Left hindlimb (tissue), 1 donor: ENCODE data around the gene CFH.
A peak's percentile ranks its signal among the peaks of the same experiment; 100 is the strongest.
"Not testable (repeated sequence)": the region's sequence is repeated elsewhere in the genome, so short reads cannot be mapped to it uniquely, and the experiment has no call there.

Experiments used
- DNase-seq: peaks from one replicate; pipeline ENCODE4 v3.0.0-alpha.2; 2018

CFH gene

DNA sequence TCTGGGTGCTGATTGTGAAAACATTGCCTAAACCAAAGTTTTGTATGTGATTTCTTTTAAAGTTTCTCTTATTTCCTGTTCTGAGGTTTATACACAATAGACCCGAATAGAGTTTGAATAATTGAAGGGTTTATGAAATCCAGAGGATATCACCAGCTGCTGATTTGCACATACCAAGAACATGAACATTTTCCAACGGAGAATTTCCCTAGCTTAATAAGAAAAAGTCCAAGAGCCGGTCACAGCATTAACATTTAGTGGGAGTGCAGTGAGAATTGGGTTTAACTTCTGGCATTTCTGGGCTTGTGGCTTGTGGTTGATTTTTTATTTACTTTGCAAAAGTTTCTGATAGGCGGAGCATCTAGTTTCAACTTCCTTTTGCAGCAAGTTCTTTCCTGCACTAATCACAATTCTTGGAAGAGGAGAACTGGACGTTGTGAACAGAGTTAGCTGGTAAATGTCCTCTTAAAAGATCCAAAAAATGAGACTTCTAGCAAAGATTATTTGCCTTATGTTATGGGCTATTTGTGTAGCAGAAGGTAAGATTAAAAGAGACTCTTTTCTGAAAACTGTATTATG, at the start of gene CFH:
Gene CFH, plus strand, starts transcription at position 407 of the 579 bp plus-strand sequence. Its CDS starts 75 bp downstream, at position 482.
- DNase-seq, result no peak

GRCh38 chr1:196603651-196604050, 48.2 kb upstream of the CFH start:
- no peak for DNase-seq

- DNase-seq, result no peak
These were observed 43.9 kb upstream of the CFH start for GRCh38 chr1:196607981-196608380.

GRCh38 chr1:196608390-196609369, 43.2 kb upstream of the CFH start, which contains the start of gene KCNT2:
TSS of gene KCNT2 (minus strand) at chr1:196608440. CDS start at chr1:196608309, 131 bp downstream.
- DNase-seq, result peak; percentile 89

DNA sequence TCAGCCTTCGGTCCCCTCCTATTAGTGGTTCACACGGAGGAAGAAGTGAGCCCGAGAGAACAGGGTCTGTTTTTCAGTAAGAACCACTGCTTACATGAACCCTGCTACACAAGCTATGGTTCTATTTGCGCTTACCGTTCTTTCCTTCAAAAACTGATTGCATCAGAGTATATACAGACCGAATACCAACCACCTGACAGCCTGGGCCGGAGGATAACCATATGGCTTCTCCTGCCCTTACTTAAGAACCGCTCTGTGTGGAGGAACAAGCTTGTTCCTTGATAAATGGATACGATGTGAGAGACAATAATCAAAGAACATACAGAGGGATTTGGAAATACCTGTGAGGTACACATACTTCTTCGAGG, 42.5 kb upstream of the CFH start:
- DNase-seq, result no peak

- no peak for DNase-seq
These were observed 40.0 kb upstream of the CFH start for GRCh38 chr1:196611873-196612272.

- DNase-seq, result no peak
These were observed 32.1 kb upstream of the CFH start for GRCh38 chr1:196619721-196620120.

DNA sequence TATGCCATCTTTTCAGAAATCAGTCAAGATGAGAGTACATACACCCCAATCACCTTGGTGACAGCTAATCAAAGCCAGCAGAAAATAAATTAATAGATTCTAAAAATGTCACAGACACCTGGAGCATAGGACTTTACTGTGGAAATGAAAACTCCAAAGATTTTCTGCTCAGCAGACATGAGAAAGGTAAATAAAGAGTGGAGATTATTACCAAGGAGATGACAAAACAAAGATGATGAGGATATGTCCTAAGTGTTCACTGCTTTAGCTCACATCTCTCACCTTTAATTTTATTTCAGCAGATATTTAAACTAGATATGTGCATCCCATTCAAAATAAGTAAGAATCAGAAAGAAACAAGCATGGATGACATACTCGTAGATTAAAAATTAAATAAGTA, 28.8 kb upstream of the CFH start:
- DNase-seq, result no peak

- no peak for DNase-seq
These were observed 23.0 kb upstream of the CFH start for GRCh38 chr1:196628838-196629237.

DNA sequence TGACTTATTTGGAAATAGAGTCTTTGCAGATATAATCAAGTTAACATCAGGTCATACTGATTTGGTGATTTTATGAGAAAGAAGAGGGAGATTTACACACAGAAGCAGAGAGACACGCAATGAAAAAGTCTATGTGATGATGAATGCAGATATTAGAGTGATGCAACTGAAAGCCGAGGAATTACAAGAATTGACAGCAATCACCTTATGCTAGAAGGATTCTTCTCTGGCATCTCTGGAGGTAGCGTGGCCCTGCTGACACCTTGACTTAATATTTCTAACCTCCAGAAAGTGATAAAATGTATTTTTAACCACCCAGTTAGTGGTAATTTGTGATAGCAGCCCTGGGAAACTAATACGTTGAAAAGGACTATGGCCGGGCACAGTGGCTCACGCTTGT, 14.2 kb upstream of the CFH start:
- no peak for DNase-seq

- no peak for DNase-seq
These were observed 13.4 kb upstream of the CFH start for GRCh38 chr1:196638466-196638865.

DNA sequence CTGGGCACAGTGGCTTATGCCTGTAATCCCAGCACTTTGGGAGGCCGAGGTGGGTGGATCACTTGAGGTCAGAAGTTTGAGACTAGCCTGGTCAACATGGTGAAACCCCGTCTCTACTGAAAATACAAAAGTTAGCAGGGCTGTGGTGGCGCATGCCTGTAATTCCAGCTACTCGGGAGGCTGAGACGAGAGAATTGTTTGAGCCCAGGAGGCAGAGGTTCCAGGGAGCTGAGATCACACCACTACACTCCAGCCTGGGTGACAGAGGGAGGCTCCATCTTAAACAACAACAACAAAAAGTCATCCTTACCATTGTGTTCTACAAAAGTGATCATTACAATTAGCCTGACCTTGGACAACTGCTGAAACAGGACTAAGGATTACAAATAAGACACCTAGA, 12.6 kb upstream of the CFH start:
- not testable (repeated sequence) for DNase-seq

GRCh38 chr1:196640976-196641375, 10.9 kb upstream of the CFH start:
- no peak for DNase-seq

DNA sequence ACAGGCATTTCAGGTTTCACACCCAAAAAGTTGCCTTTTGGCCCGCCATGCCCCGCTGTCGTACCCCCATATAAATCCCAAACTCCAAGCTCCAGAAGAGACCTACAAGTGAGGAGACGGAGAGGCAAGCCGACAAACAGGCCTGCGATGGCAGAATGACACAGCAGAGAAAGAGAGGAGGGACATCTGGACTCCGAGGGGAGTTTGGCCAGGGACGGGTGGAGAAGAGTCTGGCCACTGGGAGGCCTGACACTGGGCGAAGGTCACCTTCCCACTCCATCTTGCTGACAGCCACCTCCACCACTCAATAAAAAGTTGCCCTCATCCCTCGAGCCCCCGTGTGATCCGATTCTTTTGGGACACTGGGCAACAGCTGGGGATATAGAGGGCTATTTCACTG, 1.9 kb upstream of the CFH start:
- DNase-seq, result no peak

- peak; percentile 40 for DNase-seq
These were observed 1.4 kb upstream of the CFH start for GRCh38 chr1:196650403-196650802.

DNA sequence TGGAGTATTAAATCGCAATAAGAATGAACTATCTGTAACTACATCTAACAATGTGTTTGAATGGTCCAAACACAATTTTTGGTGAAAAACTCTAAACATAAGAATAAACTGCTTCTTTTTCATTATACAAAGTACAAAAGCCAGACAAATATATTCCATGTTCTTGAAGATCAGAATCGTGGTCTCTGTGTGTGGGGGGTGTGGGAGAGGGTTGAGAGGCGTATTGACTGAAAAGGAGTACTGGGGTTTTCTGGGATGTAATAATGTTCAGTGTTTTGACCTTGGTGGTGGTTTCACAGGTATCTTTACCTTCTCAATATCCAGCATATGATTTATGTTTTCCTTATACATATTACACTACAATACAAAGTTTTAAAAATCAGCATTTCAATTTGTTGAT, 764 bp upstream of the CFH start:
- no peak for DNase-seq

DNA sequence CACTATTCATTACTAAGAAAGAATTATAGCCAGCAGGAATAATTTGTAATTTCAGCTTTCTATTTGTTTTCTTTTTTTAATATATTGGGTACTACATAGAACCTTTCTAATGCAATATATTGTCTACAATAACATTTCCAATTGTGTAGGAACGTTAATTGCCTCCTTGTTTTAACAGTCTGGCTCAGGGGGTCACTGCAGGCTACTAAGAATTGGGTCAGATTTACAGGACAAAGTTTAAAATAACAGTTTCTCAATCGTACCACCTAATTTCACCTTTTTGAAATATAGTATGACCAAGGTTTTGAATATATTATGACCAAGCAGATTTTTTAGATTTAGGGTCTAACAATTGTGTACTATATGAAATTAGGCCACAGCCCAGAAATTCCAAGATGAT, 2.4 kb downstream of the CFH start:
- DNase-seq, result no peak

DNA sequence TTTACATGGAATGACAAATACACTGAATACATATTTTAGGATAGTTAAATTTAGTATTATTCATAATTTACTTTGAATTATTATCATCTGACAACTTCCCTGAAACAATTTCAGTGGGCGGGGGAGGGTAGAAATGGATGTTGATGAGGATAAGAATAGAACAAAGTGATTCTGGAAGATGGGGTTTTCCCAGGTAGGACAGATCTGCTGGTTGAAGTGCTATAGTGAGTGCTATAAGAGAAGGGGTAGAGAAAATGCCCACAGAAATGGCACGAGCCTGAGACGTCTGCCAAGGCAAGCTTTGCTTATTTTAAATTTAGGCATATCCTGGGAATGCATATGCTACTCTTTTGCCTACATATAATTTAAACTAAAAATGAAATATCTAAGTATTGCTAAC, 3.2 kb downstream of the CFH start:
- DNase-seq, result no peak

GRCh38 chr1:196655494-196655893, 3.7 kb downstream of the CFH start:
- DNase-seq, result no peak

- no peak for DNase-seq
These were observed 7.6 kb downstream of the CFH start for GRCh38 chr1:196659471-196659870.

DNA sequence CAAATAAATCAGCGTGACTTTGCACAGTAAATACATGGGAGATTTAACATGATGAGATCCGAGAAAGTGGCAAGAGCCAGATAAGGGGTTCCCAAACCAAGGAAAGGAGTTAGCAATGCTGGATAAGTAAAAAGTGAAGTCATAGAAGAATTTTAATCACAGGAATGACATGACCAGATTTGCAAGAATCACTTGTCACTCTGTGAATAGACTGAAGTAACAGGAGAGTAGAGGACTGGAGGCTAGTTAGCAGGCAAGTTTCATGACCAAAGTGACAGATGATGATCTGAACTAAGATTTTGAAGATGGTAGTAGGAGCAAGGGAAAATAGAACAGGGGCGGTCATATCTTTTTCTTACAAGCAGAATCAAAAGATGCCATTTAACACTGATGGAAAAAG, 8.4 kb downstream of the CFH start:
- no peak for DNase-seq

GRCh38 chr1:196660852-196661251, 9.0 kb downstream of the CFH start:
- no peak for DNase-seq

- no peak for DNase-seq
These were observed 9.5 kb downstream of the CFH start for GRCh38 chr1:196661345-196661744.

- DNase-seq, result no peak
These were observed 15.3 kb downstream of the CFH start for GRCh38 chr1:196667131-196667530.
